Measurements from ENCODE around the gene ZBTB44.
"Not testable (repeated sequence)": the region's sequence is repeated elsewhere in the genome, so short reads cannot be mapped to it uniquely, and the experiment has no call there.

Gene ZBTB44

GRCh38 chr11:130313383-130314183 lies 1.1 kb downstream of the ZBTB44 start:
- no peak for DNase-seq (ENCODE audit: low read depth in 1 of 2, low spot score in 1 of 2)

GRCh38 chr11:130312046-130312445 lies 2.7 kb downstream of the ZBTB44 start:
- DNase-seq (ENCODE audit: low read depth in 1 of 2, low spot score in 1 of 2): no peak

GRCh38 chr11:130310622-130311021 lies 4.1 kb downstream of the ZBTB44 start:
- no peak for DNase-seq (ENCODE audit: low read depth in 1 of 2, low spot score in 1 of 2)

DNA sequence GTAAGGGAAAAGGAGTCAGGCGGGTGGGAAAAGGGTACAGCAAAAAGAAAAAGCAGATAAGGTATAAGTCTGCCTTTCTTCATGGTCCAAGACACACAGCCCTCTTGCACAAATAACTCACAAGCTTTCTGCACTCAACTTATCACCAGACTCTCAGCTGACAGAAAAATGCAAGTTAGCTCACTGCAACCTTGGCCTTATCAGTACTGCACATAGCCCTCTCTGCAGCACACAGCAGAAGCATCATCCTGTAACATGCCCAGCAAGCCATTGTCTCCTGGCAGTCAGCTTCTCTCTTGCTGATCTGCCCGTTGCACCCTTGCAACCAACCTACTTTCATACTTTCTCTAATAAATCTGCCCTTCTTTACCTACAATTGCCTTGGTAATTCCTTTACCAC lies 5.8 kb downstream of the ZBTB44 start:
- no peak for DNase-seq (ENCODE audit: low read depth in 1 of 2, low spot score in 1 of 2)

DNA sequence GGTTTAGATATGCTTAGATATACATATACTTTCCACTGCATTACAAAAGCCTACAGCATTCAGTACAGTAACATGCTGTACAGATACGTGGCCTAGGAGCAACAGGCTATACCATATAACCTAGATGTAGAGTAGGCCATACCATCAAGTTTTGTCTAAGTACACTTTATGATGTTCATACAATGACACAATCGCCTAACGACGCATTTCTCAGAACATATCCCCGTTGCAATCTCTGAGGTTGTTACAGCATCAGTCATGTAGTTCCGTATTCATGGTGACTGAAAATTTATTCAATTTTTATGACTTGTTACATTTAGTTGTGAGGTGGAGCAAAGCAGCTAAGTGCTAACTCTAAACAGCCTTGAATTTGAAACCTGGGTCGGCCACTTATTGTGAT lies 6.7 kb downstream of the ZBTB44 start:
- no peak for DNase-seq (ENCODE audit: low read depth in 1 of 2, low spot score in 1 of 2)

GRCh38 chr11:130304651-130305050 lies 10.1 kb downstream of the ZBTB44 start:
- DNase-seq (ENCODE audit: low read depth in 1 of 2, low spot score in 1 of 2): no peak

DNA sequence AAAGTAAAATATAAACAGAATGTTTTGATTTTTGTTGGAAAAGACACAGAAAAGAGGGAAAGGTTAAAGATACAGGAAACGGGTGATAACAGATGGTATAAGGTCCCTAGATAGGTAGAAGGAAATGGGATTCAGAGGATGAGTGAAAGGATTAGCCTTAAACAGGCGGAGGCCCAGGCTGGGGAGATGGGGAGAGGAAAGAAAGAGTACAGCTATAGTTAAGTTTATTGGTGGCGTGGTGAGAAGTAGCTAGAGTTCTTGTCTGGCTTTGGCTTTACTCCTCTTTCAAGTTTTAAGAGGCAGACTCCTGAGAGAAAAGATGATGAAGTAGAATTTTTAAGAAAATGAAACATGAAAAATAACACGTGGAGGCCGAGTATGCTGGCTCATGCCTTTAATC lies 13.7 kb downstream of the ZBTB44 start:
- no peak for DNase-seq (ENCODE audit: low read depth in 1 of 2, low spot score in 1 of 2)

DNA sequence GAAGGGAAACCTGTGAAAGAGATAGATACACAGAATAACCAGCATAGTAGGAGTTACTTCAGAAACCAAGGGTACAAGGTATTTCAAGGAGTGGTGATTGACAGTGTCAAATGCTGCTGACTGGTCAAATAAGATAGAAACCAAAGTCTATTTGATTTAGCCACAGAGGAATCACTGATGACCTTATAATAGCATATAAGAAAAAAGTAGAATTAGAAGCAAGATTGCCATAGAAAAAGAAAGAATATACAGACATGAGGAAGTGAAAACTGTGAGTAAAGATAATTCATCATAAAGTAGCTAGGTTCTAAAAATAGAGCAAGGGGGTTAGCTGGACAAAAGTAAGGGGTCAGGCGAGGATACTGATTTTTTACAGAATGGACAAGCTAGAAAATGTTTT lies 14.2 kb downstream of the ZBTB44 start:
- DNase-seq (ENCODE audit: low read depth in 1 of 2, low spot score in 1 of 2): no peak

DNA sequence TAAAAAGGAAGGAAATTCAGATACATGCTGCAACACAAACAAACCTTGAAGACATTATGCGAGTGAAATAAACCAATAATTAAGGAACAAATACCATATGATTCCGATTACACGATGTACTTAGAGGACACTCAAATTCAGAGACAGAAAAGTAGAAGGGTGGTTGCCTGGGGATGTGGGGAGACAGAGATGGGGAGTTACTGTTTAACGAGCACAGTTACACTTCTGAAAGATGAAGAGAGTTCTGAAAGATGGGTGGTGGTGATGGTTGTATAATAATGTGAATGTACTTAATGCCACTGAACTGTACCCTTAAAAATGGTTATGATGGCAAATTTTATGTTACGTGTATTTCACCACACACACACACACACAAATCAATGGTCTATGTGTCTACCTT lies 14.7 kb downstream of the ZBTB44 start:
- no peak for DNase-seq (ENCODE audit: low read depth in 1 of 2, low spot score in 1 of 2)

DNA sequence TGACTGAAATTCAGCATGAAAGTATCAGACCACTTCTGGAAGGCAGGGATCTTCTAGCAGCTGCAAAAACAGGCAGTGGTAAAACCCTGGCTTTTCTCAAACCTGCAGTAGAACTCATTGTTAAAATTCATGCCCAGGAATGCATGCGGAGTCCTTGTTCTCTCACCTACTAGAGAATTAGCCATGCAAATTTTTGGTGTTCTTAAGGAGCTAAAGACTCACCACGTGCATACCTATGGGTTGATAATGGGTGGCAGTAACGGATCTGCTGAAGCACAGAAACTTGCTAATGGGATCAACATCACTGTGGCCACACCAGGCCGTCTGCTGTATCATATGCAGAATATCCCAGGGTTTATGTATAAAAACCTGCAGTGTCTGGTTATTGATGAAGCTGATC lies 19.1 kb downstream of the ZBTB44 start:
- no peak for DNase-seq (ENCODE audit: low read depth in 1 of 2, low spot score in 1 of 2)

DNA sequence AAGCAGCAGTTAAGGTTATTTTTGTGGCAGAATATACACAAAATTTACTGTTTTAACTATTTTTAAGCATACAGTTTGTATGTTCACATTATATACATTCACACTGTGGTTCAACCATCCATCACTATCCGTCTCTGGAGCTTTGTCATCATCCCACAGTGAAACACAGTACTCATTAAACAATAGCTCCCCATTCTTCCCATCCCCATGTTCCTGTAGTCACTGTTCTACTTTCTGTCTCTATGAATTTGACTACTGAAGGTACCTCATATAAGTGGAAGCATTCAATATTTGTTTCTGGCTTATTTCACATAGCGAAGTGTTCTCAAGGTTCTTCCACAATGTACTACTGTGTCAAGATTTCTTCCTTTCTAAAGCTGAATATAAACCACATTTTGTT lies 32.6 kb downstream of the ZBTB44 start:
- DNase-seq (ENCODE audit: low read depth in 1 of 2, low spot score in 1 of 2): no peak

DNA sequence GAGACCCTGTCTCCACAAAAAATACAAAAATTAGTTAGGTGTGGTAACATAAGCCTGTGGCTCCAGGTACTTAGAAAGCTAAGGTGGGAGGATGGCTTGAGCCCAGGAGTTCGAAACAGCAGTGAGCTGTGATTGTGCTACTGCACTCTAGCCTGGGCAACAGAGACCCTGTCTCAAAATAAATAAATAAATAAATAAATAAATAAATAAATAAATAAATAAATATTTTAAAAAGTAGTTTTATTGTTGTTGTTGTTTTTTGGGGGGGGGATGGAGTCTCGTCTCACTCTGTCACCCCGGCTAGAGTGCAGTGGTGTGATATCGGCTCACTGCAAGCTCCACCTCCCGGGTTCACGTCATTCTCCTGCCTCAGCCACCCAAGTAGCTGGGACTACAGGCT lies 33.4 kb downstream of the ZBTB44 start:
- not testable (repeated sequence) for DNase-seq (ENCODE audit: low read depth in 1 of 2, low spot score in 1 of 2)

GRCh38 chr11:130279989-130280388 lies 34.7 kb downstream of the ZBTB44 start:
- DNase-seq (ENCODE audit: low read depth in 1 of 2, low spot score in 1 of 2): no peak

GRCh38 chr11:130278745-130279144 lies 36.0 kb downstream of the ZBTB44 start:
- DNase-seq (ENCODE audit: low read depth in 1 of 2, low spot score in 1 of 2): no peak

DNA sequence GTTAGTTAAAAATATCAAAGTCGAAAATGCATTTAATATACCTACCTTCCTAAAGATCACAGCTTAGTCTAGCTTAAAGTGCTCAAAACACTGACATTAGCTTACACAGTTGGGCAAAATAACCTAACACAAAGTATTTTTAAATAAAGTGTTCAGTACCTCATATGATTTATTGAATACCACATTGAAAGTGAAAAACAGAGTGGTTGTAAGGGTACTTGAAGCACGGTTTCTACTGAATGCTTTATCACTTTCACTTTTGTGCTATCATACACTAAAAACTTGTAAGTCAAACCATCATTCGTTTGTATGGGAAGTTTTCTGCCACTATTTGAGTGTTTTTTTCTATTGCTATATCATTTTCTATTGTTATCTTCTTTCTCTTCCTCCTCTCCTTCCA lies 36.6 kb downstream of the ZBTB44 start:
- no peak for DNase-seq (ENCODE audit: low read depth in 1 of 2, low spot score in 1 of 2)

DNA sequence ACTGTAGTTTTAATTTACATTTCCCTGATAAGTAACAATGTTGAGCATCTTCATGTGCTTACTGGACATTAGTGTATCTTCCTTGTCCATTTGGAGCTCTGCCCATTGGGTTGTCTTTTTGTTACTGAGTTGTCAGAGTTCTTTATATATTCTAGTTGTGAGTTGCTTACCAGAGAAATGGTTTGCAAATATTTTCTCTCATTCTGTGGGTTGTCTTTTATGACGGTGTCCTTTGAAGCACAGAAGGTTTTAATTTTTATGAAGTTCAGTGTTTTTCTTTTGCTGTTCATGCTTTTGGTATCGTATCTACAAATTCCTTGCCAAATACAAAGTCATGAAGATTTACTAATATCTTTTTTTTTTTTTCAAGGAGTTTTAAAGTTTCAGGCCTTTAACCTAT lies 42.4 kb downstream of the ZBTB44 start:
- no peak for DNase-seq (ENCODE audit: low read depth in 1 of 2, low spot score in 1 of 2)

DNA sequence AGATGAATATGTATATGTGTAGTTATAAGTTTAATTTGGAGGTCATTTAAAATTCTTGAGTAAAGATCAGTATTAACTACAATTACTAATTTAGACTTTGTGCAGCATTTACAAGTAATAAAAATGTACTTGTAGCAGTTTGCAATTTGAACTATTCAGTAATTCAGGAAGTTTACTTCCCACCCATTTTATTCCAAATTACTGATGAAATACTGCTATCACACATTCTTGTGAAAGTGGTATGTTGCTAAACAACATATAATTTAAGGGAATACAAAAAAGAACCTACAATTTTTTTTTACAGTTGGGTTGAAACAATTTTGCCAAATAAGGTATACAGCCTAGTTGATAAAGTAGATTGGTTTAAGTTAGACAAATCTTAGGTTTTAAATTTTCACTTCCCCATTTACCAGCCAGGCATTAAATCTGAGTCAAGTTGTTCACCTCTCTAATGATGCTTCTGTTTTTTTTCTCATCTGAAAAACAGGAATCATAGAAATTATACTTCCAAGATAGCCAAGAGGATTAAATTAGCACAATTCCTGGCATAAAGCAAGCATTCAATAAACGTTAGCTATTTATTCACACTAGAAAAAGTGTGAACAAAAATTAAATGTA lies 45.3 kb downstream of the ZBTB44 start:
- DNase-seq (ENCODE audit: low read depth in 1 of 2, low spot score in 1 of 2): no peak

GRCh38 chr11:130263351-130263750 lies 51.4 kb downstream of the ZBTB44 start:
- DNase-seq (ENCODE audit: low read depth in 1 of 2, low spot score in 1 of 2): no peak

DNA sequence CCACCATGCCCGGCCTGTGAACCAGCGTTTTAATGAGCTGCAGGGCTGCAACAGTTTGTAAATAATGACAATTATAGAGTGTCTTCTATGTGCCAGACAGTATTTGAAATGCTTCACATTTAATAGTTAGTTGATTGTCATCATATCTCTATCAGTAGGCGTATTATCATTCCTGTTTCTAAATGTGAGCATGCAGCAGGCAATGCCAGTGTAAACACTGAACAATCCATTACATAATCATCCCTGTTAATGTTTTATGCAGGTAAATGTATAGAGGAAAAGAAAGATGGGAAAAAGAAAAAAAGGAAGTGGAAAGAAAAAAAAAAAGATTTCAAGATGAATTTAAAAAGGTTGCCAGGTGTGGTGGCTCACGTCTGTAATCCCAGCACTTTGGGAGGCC lies 52.3 kb downstream of the ZBTB44 start:
- DNase-seq (ENCODE audit: low read depth in 1 of 2, low spot score in 1 of 2): no peak

DNA sequence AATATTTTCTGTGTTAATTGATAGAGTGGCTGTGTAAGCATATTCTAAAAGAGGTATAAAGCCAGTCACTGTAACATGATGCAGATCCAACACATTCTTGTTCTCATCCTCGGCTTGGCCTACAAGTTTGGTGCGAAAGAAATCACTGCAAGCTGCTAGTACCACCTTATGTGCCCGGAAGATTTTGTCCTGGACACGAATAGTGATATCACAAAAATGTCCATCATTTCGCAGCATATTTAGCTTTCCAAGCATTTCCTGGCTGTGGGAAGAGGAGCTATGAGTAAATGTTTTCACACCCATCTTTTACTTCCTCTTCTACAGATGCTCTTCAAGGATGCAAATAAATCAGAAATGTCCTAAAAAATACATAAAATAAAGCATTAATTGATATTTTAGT lies 53.1 kb downstream of the ZBTB44 start:
- DNase-seq (ENCODE audit: low read depth in 1 of 2, low spot score in 1 of 2): no peak

- DNase-seq (ENCODE audit: low read depth in 1 of 2, low spot score in 1 of 2): no peak
Measured at GRCh38 chr11:130260742-130261141, 54.0 kb downstream of the ZBTB44 start.

DNA sequence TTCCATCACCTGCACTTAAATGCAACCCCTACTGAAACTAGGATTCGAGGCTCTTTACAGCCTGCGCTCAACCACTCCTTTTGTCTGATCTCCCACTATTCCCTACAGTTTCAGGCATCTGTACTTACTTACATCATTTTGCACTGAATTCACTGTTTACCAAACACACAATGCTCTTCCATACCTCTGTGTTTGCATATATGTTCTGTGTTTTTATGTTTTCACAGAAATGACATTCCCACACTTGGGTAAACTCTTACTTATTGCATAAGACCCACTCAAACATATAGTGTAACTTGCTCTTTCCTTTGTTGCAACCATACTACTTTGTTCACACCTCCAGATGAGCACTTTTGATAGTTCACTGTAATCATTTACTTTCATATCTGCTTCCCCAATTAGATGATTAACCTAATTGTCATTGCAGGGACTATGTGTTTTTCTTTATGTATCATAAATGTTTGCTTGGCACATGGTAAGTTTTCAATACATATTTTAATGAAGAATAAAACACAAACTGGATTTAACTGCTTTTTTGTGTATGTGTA lies 54.6 kb downstream of the ZBTB44 start:
- DNase-seq (ENCODE audit: low read depth in 1 of 2, low spot score in 1 of 2): no peak

- not testable (repeated sequence) for DNase-seq (ENCODE audit: low read depth in 1 of 2, low spot score in 1 of 2)
Measured at GRCh38 chr11:130251763-130252162, 63.0 kb downstream of the ZBTB44 start.

Data from stimulated activated CD4-positive, alpha-beta T cell treated with anti-CD3 and anti-CD28 coated beads, Interleukin-15, amount 100 ng/mL, for 1 hour (primary cell).